ENCODE results near the gene ZNF771. TPM values are rescaled to one million over a fixed set of nuclear protein-coding genes. Genes with fewer than 3 reads are reported as not detected.

The ZNF771 gene
- total and polyA plus RNA-seq, 9 of the 15 experiments (the other 6 are each of a cell fraction or from before 2014, with no cell fraction given), result 1.5 to 12.6 (median 4.4) TPM

GRCh38 chr16:30445408-30446202 is 38.2 kb downstream of the ZNF771 start, which contains the start of gene SEPHS2 (continued):
- no peak for TF ChIP-seq ZBTB5 (IDR thresholded peaks at IDR 0.05)
- TF ChIP-seq RBM22 (IDR thresholded peaks at IDR 0.05; ENCODE audit: low read depth, low read length, poor library complexity, severe bottlenecking), result peak; percentile 94
- TF ChIP-seq FOSL1 (tag; conservative IDR thresholded peaks at IDR 0.05), result peak; percentile 44; the same call in 1 of the 2 replicates
- TF ChIP-seq RB1 (IDR thresholded peaks at IDR 0.05; ENCODE audit: low read depth), result peak; percentile 90
- TF ChIP-seq HMGXB4 (CRISPR knock-in tag; IDR thresholded peaks at IDR 0.05), result no peak; the same call in 1 of the 2 replicates
- 0 out of 2 replicates have a peak, but pooled peaks have one; percentile 23 for TF ChIP-seq HNRNPL (IDR thresholded peaks at IDR 0.05; ENCODE audit: low read depth, low read length)
- TF ChIP-seq POLR2AphosphoS5 (IDR thresholded peaks at IDR 0.05; ENCODE audit: control insufficient read depth, insufficient read depth, low read depth, low read length), result peak; percentile 95
- TF ChIP-seq ILF3 (IDR thresholded peaks at IDR 0.05; ENCODE audit: borderline replicate concordance), result no peak
- TF ChIP-seq ELK1 (CRISPR knock-in tag; IDR thresholded peaks at IDR 0.05), result no peak
- TF ChIP-seq RNF219 (CRISPR knock-in tag; IDR thresholded peaks at IDR 0.05), result no peak
- peak; percentile 66; the same call in 1 of the 2 replicates for TF ChIP-seq ZHX1 (conservative IDR thresholded peaks at IDR 0.05; ENCODE audit: low read length)
- no peak for TF ChIP-seq ZNF12 (CRISPR knock-in tag; IDR thresholded peaks at IDR 0.05)
- peak; percentile 72 for TF ChIP-seq GABPB1 (CRISPR knock-in tag; IDR thresholded peaks at IDR 0.05)
- no peak; the same call in 1 of the 2 replicates for TF ChIP-seq ELF4 (CRISPR knock-in tag; IDR thresholded peaks at IDR 0.05)
- TF ChIP-seq ZNF507 (tag; conservative IDR thresholded peaks at IDR 0.05), result no peak
- TF ChIP-seq CC2D1A (IDR thresholded peaks at IDR 0.05), result no peak
- no peak for TF ChIP-seq DDX20 (tag; IDR thresholded peaks at IDR 0.05; ENCODE audit: low read depth)

Data from K562 (cell line).